Erythroblast (primary cell): ENCODE results near the gene TF.

Source experiments
- GATA1 ChIP-seq: IDR thresholded peaks from 2 replicates; pipeline ENCODE4 v1.6.1; 2011; ENCODE audit warnings: low read depth, mild to moderate bottlenecking, control low read depth, low read length, moderate library complexity
- POLR2A ChIP-seq: IDR thresholded peaks from 2 replicates; pipeline ENCODE4 v1.6.1; 2011; ENCODE audit warnings: mild to moderate bottlenecking, low read length

GRCh38 chr3:133745108-133745507 is 1.1 kb upstream of the TF start:
- TF ChIP-seq POLR2A, result no peak
- no peak for TF ChIP-seq GATA1
